Measurements from ENCODE around the gene CCDC69. TPM values are rescaled to one million over a fixed set of nuclear protein-coding genes. Genes with fewer than 3 reads are reported as not detected.

CCDC69 gene
- total and polyA plus RNA-seq, 2 of the 8 experiments (the other 6 are each of a cell fraction or from before 2014, with no cell fraction given): 8.4 to 10.8 TPM

- Histone ChIP-seq H3K79me2 (ENCODE audit: control insufficient read depth in 1 of 2, insufficient read depth in 2 of 2, low read length in 2 of 2) (no peaks in the 10 kb centered on the region), H3K4me2 (ENCODE audit: insufficient read depth in 1 of 2, low read depth in 2 of 2, low read length in 2 of 2) (no peak overlapping the region), H3K36me3 (ENCODE audit: control insufficient read depth in 2 of 4, insufficient read depth in 4 of 4, low read length in 3 of 4) (no peaks in the 10 kb centered on the region), H3K23ac (ENCODE audit: insufficient read length) (no peak overlapping the region), H2BK20ac (ENCODE audit: low read length) (no peak overlapping the region), H3K18ac (ENCODE audit: extremely low read depth, low read length) (no peak overlapping the region), H3K4ac (replicated peaks; ENCODE audit: insufficient read length, low read depth, low read length) (no peak overlapping the region), H3K23me2 (ENCODE audit: low read depth, low read length) (no peaks in the 10 kb centered on the region), H4K91ac (replicated peaks; ENCODE audit: insufficient read length, low read length) (no peak overlapping the region), H3K9ac (replicated peaks in 1 of 4; ENCODE audit: extremely low read depth in 1 of 4, low read depth in 3 of 4, low read length in 3 of 4) (no peak overlapping the region), H2AFZ (ENCODE audit: low read length) (peak overlapping the region; percentile 68; the same call in 1 of the 2 replicates), H2BK12ac (ENCODE audit: low read depth, low read length) (no peak overlapping the region), H3K79me1 (ENCODE audit: low read depth, low read length) (no peaks in the 10 kb centered on the region), H3K56ac (replicated peaks; ENCODE audit: insufficient read length, low read depth, low read length) (no peak overlapping the region), H2BK5ac (ENCODE audit: low read depth, low read length) (no peak overlapping the region), H3K27ac (ENCODE audit: low read depth, low read length) (no peak overlapping the region), H2AK5ac (ENCODE audit: low read depth, low read length) (no peak overlapping the region), H3K27me3 (replicated peaks in 1 of 4; ENCODE audit: control insufficient read depth in 3 of 4, extremely low read depth in 1 of 4, insufficient read depth in 3 of 4, low read length in 3 of 4) (no peaks in the 10 kb centered on the region), H3K4me1 (replicated peaks in 1 of 4; ENCODE audit: control insufficient read depth in 3 of 4, insufficient read depth in 4 of 4, low read length in 3 of 4) (peaks cover 3 to 11% (median 7%) of the 10 kb centered on the region in 4 experiments; a peak in 6 of 7 replicates), H2BK120ac (replicated peaks; ENCODE audit: low read depth, low read length) (no peak overlapping the region), H4K5ac (ENCODE audit: insufficient read length, low read depth, low read length) (no peak overlapping the region), H2BK15ac (ENCODE audit: low read length) (no peak overlapping the region), H4K8ac (ENCODE audit: extremely low read depth, insufficient read depth, low read length) (no peak overlapping the region), H3K9me3 (ENCODE audit: insufficient read depth in 2 of 2, low read depth in 1 of 2, low read length in 1 of 2) (no peaks in the 10 kb centered on the region), H4K20me1 (replicated peaks in 1 of 2; ENCODE audit: control insufficient read depth in 1 of 2, insufficient read depth in 2 of 2, low read length in 2 of 2) (no peaks in the 10 kb centered on the region), H3K4me3 (ENCODE audit: extremely low read depth in 1 of 4, insufficient read depth in 2 of 4, low read depth in 3 of 4, low read length in 4 of 4) (no peak overlapping the region), H3K14ac (ENCODE audit: insufficient read length) (no peak overlapping the region)
- POLR2A ChIA-PET (ENCODE audit: partially characterized antibody): interaction anchor here (1.7 to 2.6 kb wide), 2 partner anchors 8 to 15 kb away, joined by 7 to 12 read pairs; partner anchors contain the start of gene GM2A
- CTCF ChIA-PET (ENCODE audit: partially characterized antibody): interaction anchor here (0.9 to 7.4 kb wide), 33 partner anchors 9 to 411 kb away, joined by 3 to 75 read pairs (median 7); partner anchors contain the start of genes CCDC69 and GM2A
- 96% methylated on average over 7 of the region's 7 CpGs; no CpG with 5 or more reads in 1 of the 2 experiments for WGBS, 2 experiments (ENCODE audit: extremely low coverage in 1 of 2, insufficient coverage in 1 of 2, insufficient read length in 1 of 2, insufficient replicate concordance in 2 of 2, low coverage in 1 of 2, low lambda C conversion rate in 2 of 2, missing lambda C conversion rate in 1 of 2)
- DNase-seq (ENCODE audit: low read depth in 1 of 2, low spot score in 2 of 2) (no peak), FAIRE-seq (no peak)
- TF ChIP-seq NRF1 (IDR thresholded peaks at IDR 0.05; ENCODE audit: low read depth, low read length) (no peak), CBX5 (IDR thresholded peaks at IDR 0.05; ENCODE audit: low read depth, low read length) (no peak), CBX8 (IDR thresholded peaks at IDR 0.05; ENCODE audit: borderline replicate concordance, low read depth, low read length) (no peak), HDAC2 (IDR thresholded peaks at IDR 0.05; ENCODE audit: borderline replicate concordance in 1 of 2, low read depth in 2 of 2, low read length in 2 of 2) (no peak), SRF (IDR thresholded peaks at IDR 0.05; ENCODE audit: low read depth, low read length) (no peak), RXRA (IDR thresholded peaks at IDR 0.05; ENCODE audit: insufficient read depth, low read depth, low read length) (no peak), TBP (IDR thresholded peaks at IDR 0.05; ENCODE audit: low read depth, low read length) (no peak), FOSL1 (IDR thresholded peaks at IDR 0.05; ENCODE audit: insufficient read depth, low read depth, low read length) (no peak), MAFK (IDR thresholded peaks at IDR 0.05; ENCODE audit: low read depth, low read length) (no peak), CTBP2 (IDR thresholded peaks at IDR 0.05; ENCODE audit: borderline replicate concordance, insufficient read depth, insufficient read length, low read length) (no peak), SIX5 (IDR thresholded peaks at IDR 0.05; ENCODE audit: low read depth, low read length) (no peak), POU5F1 (IDR thresholded peaks at IDR 0.05; ENCODE audit: low read depth, low read length) (no peak)
These were observed 13.8 kb upstream of the CCDC69 start for GRCh38 chr5:151237685-151238084.
